ENCODE measurements around the gene FDX1. TPM values are rescaled to one million over a fixed set of nuclear protein-coding genes. Genes with fewer than 3 reads are reported as not detected.
"Not testable (repeated sequence)": the region's sequence is repeated elsewhere in the genome, so short reads cannot be mapped to it uniquely, and the experiment has no call there.

Gene FDX1
- total RNA-seq, 2 donors from 2014 or later = 12.8 to 21.2 TPM

DNA sequence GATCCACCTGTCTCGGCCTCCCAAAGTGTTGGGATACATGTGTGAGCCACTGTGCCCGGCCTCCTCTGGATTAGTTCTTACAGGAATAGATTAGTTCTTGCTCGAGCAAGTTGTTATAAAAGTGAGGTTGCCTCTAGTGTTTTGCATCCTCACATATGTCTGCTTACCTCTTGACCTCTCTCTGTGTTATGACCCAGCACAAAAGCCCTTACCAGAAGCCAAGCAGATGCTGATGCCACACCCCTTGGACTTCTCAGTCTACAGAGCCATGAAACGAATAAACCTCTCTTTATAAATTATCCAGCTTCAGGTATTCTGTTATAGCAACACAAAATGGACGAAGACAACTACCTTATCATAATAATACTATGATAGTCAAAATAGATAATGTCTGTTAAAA, 22.4 kb upstream of the FDX1 start:
- intact Hi-C loops (cut with DNase I) = no loop called here
- no peaks in the 10 kb centered on the region for H3K27me3 ChIP-seq (replicated peaks; ENCODE audit: insufficient read depth)
- DNase-seq (ENCODE audit: low spot score) = no peak
- H3K4me3 ChIP-seq = no peak overlapping the region
- H3K9me3 ChIP-seq = no peaks in the 10 kb centered on the region
- WGBS = 75% methylated on average over 5 of the region's 5 CpGs
- no peaks in the 10 kb centered on the region for H3K4me1 ChIP-seq (replicated peaks)
- TF ChIP-seq POLR2AphosphoS5 (IDR thresholded peaks at IDR 0.05) (no peak), POLR2A (IDR thresholded peaks at IDR 0.05) (no peak)
- no peak overlapping the region for H3K27ac ChIP-seq
- no peaks in the 10 kb centered on the region for H3K36me3 ChIP-seq

DNA sequence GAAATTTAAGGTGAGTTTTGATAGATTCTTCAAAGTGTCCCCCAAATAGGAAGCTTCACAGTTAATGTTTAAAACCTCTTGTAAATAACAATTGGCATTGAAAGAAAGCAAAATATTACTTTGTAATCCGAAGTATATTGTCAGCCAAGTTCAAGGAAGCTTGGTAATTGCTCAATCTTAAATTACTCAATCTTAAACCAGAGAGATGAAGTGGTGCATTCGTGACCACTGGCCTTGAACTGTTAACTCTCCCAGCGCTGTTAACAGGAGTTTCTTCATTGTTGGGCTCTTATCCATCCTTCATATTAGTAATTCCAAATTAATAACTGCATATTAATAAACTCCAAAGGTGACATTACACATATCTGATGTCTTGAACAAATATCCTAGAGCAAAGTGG, 20.6 kb upstream of the FDX1 start:
- Histone ChIP-seq H3K9me3 (no peaks in the 10 kb centered on the region), H3K27ac (no peak overlapping the region), H3K27me3 (replicated peaks; ENCODE audit: insufficient read depth) (no peaks in the 10 kb centered on the region), H3K4me3 (no peak overlapping the region), H3K36me3 (no peaks in the 10 kb centered on the region), H3K4me1 (replicated peaks) (no peaks in the 10 kb centered on the region)
- WGBS = 38% methylated on average over 3 of the region's 3 CpGs
- TF ChIP-seq, protein P1, sequence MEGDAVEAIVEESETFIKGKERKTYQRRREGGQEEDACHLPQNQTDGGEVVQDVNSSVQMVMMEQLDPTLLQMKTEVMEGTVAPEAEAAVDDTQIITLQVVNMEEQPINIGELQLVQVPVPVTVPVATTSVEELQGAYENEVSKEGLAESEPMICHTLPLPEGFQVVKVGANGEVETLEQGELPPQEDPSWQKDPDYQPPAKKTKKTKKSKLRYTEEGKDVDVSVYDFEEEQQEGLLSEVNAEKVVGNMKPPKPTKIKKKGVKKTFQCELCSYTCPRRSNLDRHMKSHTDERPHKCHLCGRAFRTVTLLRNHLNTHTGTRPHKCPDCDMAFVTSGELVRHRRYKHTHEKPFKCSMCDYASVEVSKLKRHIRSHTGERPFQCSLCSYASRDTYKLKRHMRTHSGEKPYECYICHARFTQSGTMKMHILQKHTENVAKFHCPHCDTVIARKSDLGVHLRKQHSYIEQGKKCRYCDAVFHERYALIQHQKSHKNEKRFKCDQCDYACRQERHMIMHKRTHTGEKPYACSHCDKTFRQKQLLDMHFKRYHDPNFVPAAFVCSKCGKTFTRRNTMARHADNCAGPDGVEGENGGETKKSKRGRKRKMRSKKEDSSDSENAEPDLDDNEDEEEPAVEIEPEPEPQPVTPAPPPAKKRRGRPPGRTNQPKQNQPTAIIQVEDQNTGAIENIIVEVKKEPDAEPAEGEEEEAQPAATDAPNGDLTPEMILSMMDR (IDR thresholded peaks at IDR 0.05) = no peak
- no peak for TF ChIP-seq POLR2A (IDR thresholded peaks at IDR 0.05)
- no peak for TF ChIP-seq POLR2AphosphoS5 (IDR thresholded peaks at IDR 0.05)
- intact Hi-C loops (cut with DNase I) = no loop called here
- DNase-seq (ENCODE audit: low spot score) = no peak

- no peaks in the 10 kb centered on the region for H3K36me3 ChIP-seq
- no peaks in the 10 kb centered on the region for H3K4me1 ChIP-seq (replicated peaks)
- no peaks in the 10 kb centered on the region for H3K9me3 ChIP-seq
- TF ChIP-seq POLR2A (IDR thresholded peaks at IDR 0.05) = no peak
- TF ChIP-seq, protein P1 (IDR thresholded peaks at IDR 0.05) = no peak
- TF ChIP-seq POLR2AphosphoS5 (IDR thresholded peaks at IDR 0.05) = no peak
- H3K4me3 ChIP-seq = no peak overlapping the region
- 97% methylated on average over 1 of the region's 1 CpG for WGBS
- H3K27me3 ChIP-seq (replicated peaks; ENCODE audit: insufficient read depth) = no peaks in the 10 kb centered on the region
- intact Hi-C loops (cut with DNase I) = no loop called here
- H3K27ac ChIP-seq = no peak overlapping the region
- no peak for DNase-seq (ENCODE audit: low spot score)
Measured at GRCh38 chr11:110410651-110411050, 19.1 kb upstream of the FDX1 start.

GRCh38 chr11:110415081-110415480, 14.7 kb upstream of the FDX1 start:
- no peak for TF ChIP-seq POLR2A (IDR thresholded peaks at IDR 0.05)
- TF ChIP-seq POLR2AphosphoS5 (IDR thresholded peaks at IDR 0.05) = no peak
- TF ChIP-seq, protein P1 (IDR thresholded peaks at IDR 0.05) = no peak
- no peaks in the 10 kb centered on the region for H3K4me1 ChIP-seq (replicated peaks)
- no peak for DNase-seq (ENCODE audit: low spot score)
- WGBS = 96% methylated on average over 2 of the region's 2 CpGs
- H3K27me3 ChIP-seq (replicated peaks; ENCODE audit: insufficient read depth) = no peaks in the 10 kb centered on the region
- intact Hi-C loops (cut with DNase I) = no loop called here
- H3K36me3 ChIP-seq = no peaks in the 10 kb centered on the region
- no peaks in the 10 kb centered on the region for H3K9me3 ChIP-seq
- no peak overlapping the region for H3K4me3 ChIP-seq
- H3K27ac ChIP-seq = no peak overlapping the region

DNA sequence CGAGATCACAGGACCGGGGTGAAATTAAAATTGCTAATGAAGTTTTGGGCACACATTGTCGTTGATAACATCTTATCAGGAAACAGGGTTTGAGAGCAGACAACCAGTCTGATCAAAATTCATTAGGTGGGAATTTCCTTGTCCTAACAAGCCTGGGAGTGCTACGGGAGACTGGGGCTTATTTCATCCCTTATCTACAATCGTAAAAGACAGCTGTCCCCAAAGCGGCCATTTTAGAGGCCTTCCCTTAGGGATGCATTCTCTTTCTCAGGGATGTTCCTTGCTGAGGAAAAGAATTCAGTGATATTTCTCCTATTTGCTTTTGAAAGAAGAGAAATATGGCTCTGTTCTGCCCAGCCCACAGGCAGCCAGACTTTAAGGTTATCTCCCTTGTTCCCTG, 8.1 kb upstream of the FDX1 start:
- H3K27me3 ChIP-seq (replicated peaks; ENCODE audit: insufficient read depth); intact Hi-C loops (cut with DNase I): not testable (repeated sequence)

DNA sequence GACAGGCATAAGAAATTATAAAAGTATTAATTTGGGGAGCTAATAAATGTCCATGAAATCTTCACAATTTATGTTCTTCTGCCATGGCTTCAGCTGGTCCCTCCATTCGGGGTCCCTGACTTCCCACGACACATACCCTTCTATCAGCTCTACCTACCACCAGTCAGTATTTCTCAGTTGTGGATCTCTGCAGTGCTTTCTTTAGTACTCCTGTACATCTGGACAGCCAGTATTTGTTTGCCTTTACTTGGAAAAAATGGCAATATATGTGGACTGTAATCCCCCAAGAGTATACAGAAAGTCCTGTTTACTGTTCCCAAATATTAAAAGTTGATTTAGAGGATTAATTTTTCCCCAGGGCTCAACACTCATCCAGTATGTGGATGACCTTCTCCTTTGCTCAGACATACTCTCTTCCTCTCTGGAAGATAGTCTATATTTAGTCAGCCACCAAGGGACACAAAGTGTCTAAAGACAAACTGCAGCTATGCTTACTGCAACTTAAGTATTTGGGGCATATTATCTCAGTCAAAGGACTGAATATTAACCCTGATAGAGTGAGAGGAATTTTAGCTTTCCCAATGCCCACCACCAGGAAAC, 7.3 kb upstream of the FDX1 start:
- no peak for DNase-seq (ENCODE audit: low spot score)
- H3K4me1 ChIP-seq (replicated peaks) = no peaks in the 10 kb centered on the region
- H3K36me3 ChIP-seq = no peaks in the 10 kb centered on the region
- H3K4me3 ChIP-seq = no peak overlapping the region
- H3K27me3 ChIP-seq (replicated peaks; ENCODE audit: insufficient read depth) = no peaks in the 10 kb centered on the region
- 80% methylated on average over 2 of the region's 2 CpGs for WGBS
- H3K27ac ChIP-seq = no peak overlapping the region
- intact Hi-C loops (cut with DNase I) = no loop called here
- H3K9me3 ChIP-seq = no peaks in the 10 kb centered on the region
- TF ChIP-seq POLR2A (IDR thresholded peaks at IDR 0.05) (no peak), POLR2AphosphoS5 (IDR thresholded peaks at IDR 0.05) (no peak)
- TF ChIP-seq, protein P1 (IDR thresholded peaks at IDR 0.05) = no peak

More for the DNA sequence above, 8.1 kb upstream of the FDX1 start:
- not testable (repeated sequence) for H3K36me3 ChIP-seq; H3K4me3 ChIP-seq; H3K4me1 ChIP-seq (replicated peaks); H3K9me3 ChIP-seq; DNase-seq (ENCODE audit: low spot score); H3K27ac ChIP-seq
- 69% methylated on average over 6 of the region's 6 CpGs for WGBS
